CD4-positive, alpha-beta T cell (primary cell): ENCODE data around the gene SLC35F1. TPM values are rescaled to one million over a fixed set of nuclear protein-coding genes. Genes with fewer than 3 reads are reported as not detected.

Experiments used
- ATAC-seq: fragments of 200-7000 bp; cut with Tn5 transposase; one replicate; pipeline ENCODE4 v1.10.0; 2022; ENCODE audit warnings: mild to moderate bottlenecking; ENCODE audit not compliant: poor library complexity
- CTCF ChIA-PET: fragments of 350-600 bp; sonication (Branson Sonifier 250); formaldehyde crosslinking; loops from one replicate; lab custom pipeline; 2021; ENCODE audit warnings: antibody characterized with exemption, inconsistent platforms; lab: Charles Lee
- POLR2A ChIA-PET: fragments of 350-600 bp; sonication (Branson Sonifier 250); formaldehyde crosslinking; loops from one replicate; lab custom pipeline; 2021; ENCODE audit warnings: antibody characterized with exemption, inconsistent platforms; lab: Charles Lee
- DNase-seq, 14 experiments: peaks; one replicate each; pipeline ENCODE4 v3.0.0-alpha.2; 2013 to 2020; ENCODE audit warnings: mixed read lengths in 2 of 14
- H3K27ac ChIP-seq, 2 donors: one replicate each; pipeline versions ENCODE4 v1.5.1 to v1.7.0; 2013; ENCODE audit warnings: low read length in 2 of 2, low read depth in 1 of 2, mild to moderate bottlenecking in 1 of 2
- H3K27me3 ChIP-seq, 2 experiments: 1 replicate in 1 of 2; 2 replicates in 1 of 2; pipeline versions ENCODE4 v1.6.1 to v1.7.0; 2013; ENCODE audit warnings: low read length in 2 of 2, control low read depth in 1 of 2, mild to moderate bottlenecking in 1 of 2, moderate library complexity in 1 of 2; ENCODE audit not compliant: insufficient read depth in 2 of 2, control insufficient read depth in 1 of 2
- H3K36me3 ChIP-seq: one replicate; pipeline ENCODE4 v1.6.1; 2013; ENCODE audit warnings: low read length, control low read depth; ENCODE audit not compliant: insufficient read depth
- H3K4me1 ChIP-seq: one replicate; pipeline ENCODE4 v1.6.1; 2013; ENCODE audit warnings: low read length, control low read depth; ENCODE audit not compliant: insufficient read depth
- H3K4me3 ChIP-seq: one replicate; pipeline ENCODE4 v1.5.1; 2013; ENCODE audit warnings: mild to moderate bottlenecking, low read length, moderate library complexity
- H3K9me3 ChIP-seq, 2 experiments: 1 replicate in 1 of 2; 2 replicates in 1 of 2; pipeline versions ENCODE4 v1.6.1 to v1.7.0; 2013; ENCODE audit warnings: low read length in 2 of 2, mild to moderate bottlenecking in 2 of 2, control low read depth in 1 of 2, moderate library complexity in 1 of 2; ENCODE audit not compliant: control insufficient read depth in 1 of 2, insufficient read depth in 1 of 2
- H3K27ac Mint-ChIP-seq: one replicate; pipeline ENCODE4 v1.8.0; 2020; ENCODE audit warnings: mixed read lengths
- H3K27me3 Mint-ChIP-seq: one replicate; pipeline ENCODE4 v1.8.0; 2021; ENCODE audit warnings: mixed read lengths
- H3K36me3 Mint-ChIP-seq: one replicate; pipeline ENCODE4 v1.8.0; 2021; ENCODE audit warnings: low read depth, mixed read lengths
- H3K4me1 Mint-ChIP-seq: one replicate; pipeline ENCODE4 v1.8.0; 2021; ENCODE audit warnings: low read depth, mixed read lengths
- H3K4me3 Mint-ChIP-seq: one replicate; pipeline ENCODE4 v1.8.0; 2020; ENCODE audit warnings: mild to moderate bottlenecking, mixed read lengths
- H3K9me3 Mint-ChIP-seq: one replicate; pipeline ENCODE4 v1.8.0; 2020; ENCODE audit warnings: mixed read lengths
- intact Hi-C, 2 experiments: fragments of 100-400 bp; cut with DNase I in 1 of 2; cut with micrococcal nuclease in 1 of 2; formaldehyde crosslinking; loops; one replicate each; pipeline versions ENCODE4 v1.15.1 to v1.9.0; 2023 to 2025; cut with DNase I, micrococcal nuclease
- total RNA-seq, 174 experiments: library from RNA in 2 of 174; stranded (reverse) in 2 of 174; gene quantifications; one replicate each; pipeline ENCODE4 v1.2.3 and lab custom pipeline; 2021 to 2026
- TF ChIP-seq, protein P1 (sequence below): fragments of 200-600 bp; IDR thresholded peaks from one replicate; pipeline ENCODE4 v1.8.0; 2022; ENCODE audit warnings: antibody characterized with exemption, mild to moderate bottlenecking

SLC35F1 gene
- total RNA-seq, 2 experiments from 2014 or later: not detected

DNA sequence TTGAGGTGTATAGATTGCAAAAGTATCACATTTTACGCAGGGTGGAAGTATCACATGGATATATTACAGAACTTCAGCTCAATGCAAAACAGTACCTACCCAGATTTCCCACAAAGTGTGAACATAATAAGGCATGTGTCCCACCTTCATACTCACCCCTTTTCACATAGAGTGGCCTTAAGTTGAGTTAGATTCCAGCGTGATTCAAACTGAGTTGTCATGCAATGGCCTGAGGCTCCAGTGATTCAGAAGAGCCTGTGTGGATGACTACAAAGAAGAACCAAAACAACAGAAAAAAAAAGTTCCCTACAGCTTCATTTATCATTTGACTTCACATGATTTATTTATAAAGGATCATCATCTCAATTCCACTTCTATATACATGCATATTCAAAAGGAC lies 309.7 kb downstream of the SLC35F1 start:
- intact Hi-C loops: loop anchor here in 1 of 2 experiments (10.0 kb wide), 1 partner anchor 1638 kb away; no protein-coding TSS in a partner anchor
- DNase-seq (no peak), ATAC-seq (no peak)
- Histone ChIP-seq H3K4me1 (no peaks in the 10 kb centered on the region), H3K27me3 (no peaks in the 10 kb centered on the region), H3K36me3 (no peaks in the 10 kb centered on the region), H3K27ac (no peak overlapping the region), H3K9me3 (no peaks in the 10 kb centered on the region), H3K4me3 (no peak overlapping the region)
- POLR2A ChIA-PET: no interaction called here
- H3K27me3 Mint-ChIP-seq: peaks cover 10% of the 10 kb centered on the region
- H3K4me1 Mint-ChIP-seq: no peaks in the 10 kb centered on the region
- TF ChIP-seq, protein P1, sequence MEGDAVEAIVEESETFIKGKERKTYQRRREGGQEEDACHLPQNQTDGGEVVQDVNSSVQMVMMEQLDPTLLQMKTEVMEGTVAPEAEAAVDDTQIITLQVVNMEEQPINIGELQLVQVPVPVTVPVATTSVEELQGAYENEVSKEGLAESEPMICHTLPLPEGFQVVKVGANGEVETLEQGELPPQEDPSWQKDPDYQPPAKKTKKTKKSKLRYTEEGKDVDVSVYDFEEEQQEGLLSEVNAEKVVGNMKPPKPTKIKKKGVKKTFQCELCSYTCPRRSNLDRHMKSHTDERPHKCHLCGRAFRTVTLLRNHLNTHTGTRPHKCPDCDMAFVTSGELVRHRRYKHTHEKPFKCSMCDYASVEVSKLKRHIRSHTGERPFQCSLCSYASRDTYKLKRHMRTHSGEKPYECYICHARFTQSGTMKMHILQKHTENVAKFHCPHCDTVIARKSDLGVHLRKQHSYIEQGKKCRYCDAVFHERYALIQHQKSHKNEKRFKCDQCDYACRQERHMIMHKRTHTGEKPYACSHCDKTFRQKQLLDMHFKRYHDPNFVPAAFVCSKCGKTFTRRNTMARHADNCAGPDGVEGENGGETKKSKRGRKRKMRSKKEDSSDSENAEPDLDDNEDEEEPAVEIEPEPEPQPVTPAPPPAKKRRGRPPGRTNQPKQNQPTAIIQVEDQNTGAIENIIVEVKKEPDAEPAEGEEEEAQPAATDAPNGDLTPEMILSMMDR: no peak
- CTCF ChIA-PET: no interaction called here
- H3K4me3 Mint-ChIP-seq: no peak overlapping the region
- no peak overlapping the region for H3K27ac Mint-ChIP-seq
- H3K36me3 Mint-ChIP-seq: no peaks in the 10 kb centered on the region
- H3K9me3 Mint-ChIP-seq: peaks cover 2% of the 10 kb centered on the region

GRCh38 chr6:118218156-118218555 lies 311.1 kb downstream of the SLC35F1 start:
- CTCF ChIA-PET: no interaction called here
- TF ChIP-seq, protein P1: no peak
- Mint-ChIP-seq H3K36me3 (no peaks in the 10 kb centered on the region), H3K27me3 (peaks cover 10% of the 10 kb centered on the region), H3K4me3 (no peak overlapping the region), H3K4me1 (no peaks in the 10 kb centered on the region), H3K27ac (no peak overlapping the region), H3K9me3 (peaks cover 2% of the 10 kb centered on the region)
- Histone ChIP-seq H3K4me1 (no peaks in the 10 kb centered on the region), H3K27me3 (peaks cover 0 to under 1% of the 10 kb centered on the region in 2 experiments), H3K36me3 (no peaks in the 10 kb centered on the region), H3K27ac (no peak overlapping the region), H3K4me3 (no peak overlapping the region), H3K9me3 (no peaks in the 10 kb centered on the region)
- ATAC-seq (no peak), DNase-seq (no peak)
- intact Hi-C loops: loop anchor here in 1 of 2 experiments (10.0 kb wide), 1 partner anchor 1637 kb away; no protein-coding TSS in a partner anchor
- POLR2A ChIA-PET: no interaction called here

- POLR2A ChIA-PET: no interaction called here
- Histone ChIP-seq H3K27me3 (peaks cover 0 to 7% of the 10 kb centered on the region in 2 experiments), H3K9me3 (no peaks in the 10 kb centered on the region), H3K27ac (no peak overlapping the region), H3K36me3 (no peaks in the 10 kb centered on the region), H3K4me1 (no peaks in the 10 kb centered on the region), H3K4me3 (no peak overlapping the region)
- DNase-seq (no peak), ATAC-seq (no peak)
- H3K4me3 Mint-ChIP-seq: no peak overlapping the region
- H3K9me3 Mint-ChIP-seq: peaks cover 2% of the 10 kb centered on the region
- intact Hi-C loops: no loop called here
- H3K4me1 Mint-ChIP-seq: no peaks in the 10 kb centered on the region
- no peaks in the 10 kb centered on the region for H3K36me3 Mint-ChIP-seq
- H3K27me3 Mint-ChIP-seq: peaks cover 24% of the 10 kb centered on the region
- CTCF ChIA-PET: no interaction called here
- TF ChIP-seq, protein P1: no peak
- no peak overlapping the region for H3K27ac Mint-ChIP-seq
Measured at GRCh38 chr6:118220429-118221128, 313.5 kb downstream of the SLC35F1 start.
